Fibroblast of skin of scalp (primary cell): ENCODE measurements around the gene GNAZ.
"Not testable (repeated sequence)": the region's sequence is repeated elsewhere in the genome, so short reads cannot be mapped to it uniquely, and the experiment has no call there.

Experiments
- DNase-seq: peaks from one replicate; pipeline ENCODE4 v3.0.0-alpha.2; 2013

Gene GNAZ

GRCh38 chr22:23044570-23044969 lies 25.7 kb upstream of the GNAZ start:
- DNase-seq, result no peak

- no peak for DNase-seq
Observed at GRCh38 chr22:23045461-23045860, 24.9 kb upstream of the GNAZ start.

- no peak for DNase-seq
Observed at GRCh38 chr22:23047265-23047664, 23.1 kb upstream of the GNAZ start.

- no peak for DNase-seq
Observed at GRCh38 chr22:23047742-23048141, 22.6 kb upstream of the GNAZ start.

- DNase-seq, result not testable (repeated sequence)
Observed at GRCh38 chr22:23050546-23050945, 19.8 kb upstream of the GNAZ start.

GRCh38 chr22:23053051-23053707 lies 17.1 kb upstream of the GNAZ start:
- no peak for DNase-seq

- DNase-seq, result no peak
Observed at GRCh38 chr22:23053912-23054530, 16.3 kb upstream of the GNAZ start.

- no peak for DNase-seq
Observed at GRCh38 chr22:23054531-23055257, 15.6 kb upstream of the GNAZ start.

- no peak for DNase-seq
Observed at GRCh38 chr22:23055449-23056179, 14.7 kb upstream of the GNAZ start.

- DNase-seq, result no peak
Observed at GRCh38 chr22:23057331-23057730, 13.0 kb upstream of the GNAZ start.

GRCh38 chr22:23058063-23058462 lies 12.3 kb upstream of the GNAZ start:
- DNase-seq, result no peak

- no peak for DNase-seq
Observed at GRCh38 chr22:23058481-23059283, 11.6 kb upstream of the GNAZ start.

GRCh38 chr22:23059284-23059948 lies 10.9 kb upstream of the GNAZ start:
- DNase-seq, result no peak

GRCh38 chr22:23060612-23061400 lies 9.5 kb upstream of the GNAZ start:
- no peak for DNase-seq

GRCh38 chr22:23061471-23062280 lies 8.6 kb upstream of the GNAZ start:
- no peak for DNase-seq

GRCh38 chr22:23062616-23063538 lies 7.4 kb upstream of the GNAZ start:
- no peak for DNase-seq

GRCh38 chr22:23063539-23064380 lies 6.6 kb upstream of the GNAZ start:
- no peak for DNase-seq
